Neural cell (in vitro differentiated cells): Measurements from ENCODE around the gene SPAG16. TPM values are rescaled to one million over a fixed set of nuclear protein-coding genes. Genes with fewer than 3 reads are reported as not detected.

Experiments
- H2AFZ ChIP-seq: fragments of 200-600, 300-800 bp; sonication (generic), shearing (Covaris generic); 2 replicates; pipeline ENCODE4 v1.6.0; 2014; ENCODE audit warnings: low read depth, mild to moderate bottlenecking, antibody characterized with exemption, low read length, moderate library complexity
- H3F3A ChIP-seq: fragments of 200-600 bp; shearing (Covaris generic); 2 replicates; pipeline ENCODE4 v1.6.1; 2016; ENCODE audit warnings: mild to moderate bottlenecking, moderate library complexity, mixed read lengths, antibody characterized with exemption, low read length; ENCODE audit not compliant: insufficient read depth, poor library complexity, severe bottlenecking
- H3K27ac ChIP-seq: fragments of 200-600, 300-800 bp; sonication (generic), shearing (Covaris generic); 2 replicates; pipeline ENCODE4 v1.5.1; 2014; ENCODE audit warnings: mild to moderate bottlenecking, low read length, moderate library complexity
- H3K27me3 ChIP-seq: fragments of 300-800, 200-600 bp; sonication (generic), shearing (Covaris generic); 2 replicates; pipeline ENCODE4 v1.6.0; 2014; ENCODE audit warnings: mild to moderate bottlenecking, low read depth, low read length, moderate library complexity; ENCODE audit not compliant: insufficient read depth
- H3K36me3 ChIP-seq: fragments of 300-800, 200-600 bp; sonication (generic), shearing (Covaris generic); 2 replicates; pipeline ENCODE4 v1.5.1; 2014; ENCODE audit warnings: mild to moderate bottlenecking, antibody characterized with exemption, low read length, moderate library complexity; ENCODE audit not compliant: insufficient read depth
- H3K4me2 ChIP-seq: fragments of 300-800, 200-600 bp; sonication (generic), shearing (Covaris generic); 2 replicates; pipeline ENCODE4 v1.6.0; 2014; ENCODE audit warnings: mild to moderate bottlenecking, low read length
- H3K4me3 ChIP-seq: fragments of 300-800, 200-600 bp; sonication (generic), shearing (Covaris generic); 2 replicates; pipeline ENCODE4 v1.5.1; 2014; ENCODE audit warnings: mild to moderate bottlenecking, low read length, moderate library complexity
- H3K79me2 ChIP-seq: fragments of 200-600 bp; shearing (Covaris generic); replicated peaks from 2 replicates; pipeline ENCODE4 v1.6.0; 2014; ENCODE audit warnings: mild to moderate bottlenecking, low read length, moderate library complexity; ENCODE audit not compliant: insufficient read depth
- H3K9ac ChIP-seq: fragments of 300-800, 200-600 bp; sonication (generic), shearing (Covaris generic); 2 replicates; pipeline ENCODE4 v1.6.1; 2016; ENCODE audit warnings: mild to moderate bottlenecking, low read length, mixed read lengths
- H3K9me2 ChIP-seq: fragments of 200-600 bp; shearing (Covaris generic); 2 replicates; pipeline ENCODE4 v1.6.1; 2016; ENCODE audit warnings: mild to moderate bottlenecking, low read length, mixed read lengths; ENCODE audit not compliant: insufficient read depth
- H3K9me3 ChIP-seq: fragments of 200-600, 300-800 bp; sonication (generic), shearing (Covaris generic); 2 replicates; pipeline ENCODE4 v1.6.1; 2016; ENCODE audit warnings: mild to moderate bottlenecking, mixed run types, low read length, moderate library complexity, mixed read lengths
- H4K20me1 ChIP-seq: fragments of 200-600 bp; shearing (Covaris generic); 2 replicates; pipeline ENCODE4 v1.6.1; 2016; ENCODE audit warnings: mild to moderate bottlenecking, mixed run types; ENCODE audit not compliant: insufficient read depth
- EP300 ChIP-seq: fragments of 450-650 bp; conservative IDR thresholded peaks from 2 replicates; pipeline ENCODE4 v1.6.1; 2014; ENCODE audit warnings: antibody characterized with exemption, mild to moderate bottlenecking, moderate library complexity; ENCODE audit not compliant: poor library complexity, severe bottlenecking
- EZH2 ChIP-seq: fragments of 200-600, 300-800 bp; shearing (Covaris generic), sonication (generic); IDR thresholded peaks from 2 replicates; pipeline ENCODE4 v1.6.1; 2014; ENCODE audit warnings: antibody characterized with exemption, low read length, borderline replicate concordance, mild to moderate bottlenecking; ENCODE audit not compliant: insufficient read depth, poor library complexity, severe bottlenecking
- MXI1 ChIP-seq: fragments of 450-650 bp; conservative IDR thresholded peaks from 2 replicates; pipeline ENCODE4 v1.6.1; 2014; ENCODE audit warnings: antibody characterized with exemption, mild to moderate bottlenecking; ENCODE audit not compliant: poor library complexity, severe bottlenecking
- POLR2AphosphoS5 ChIP-seq: IDR thresholded peaks from 2 replicates; pipeline ENCODE4 v1.6.1; 2012
- RAD21 ChIP-seq: fragments of 450-650 bp; conservative IDR thresholded peaks from 2 replicates; pipeline ENCODE4 v1.6.1; 2014; ENCODE audit warnings: antibody characterized with exemption, mild to moderate bottlenecking, moderate library complexity
- REST ChIP-seq: IDR thresholded peaks from 2 replicates; pipeline ENCODE4 v1.6.1; 2012; ENCODE audit warnings: borderline replicate concordance
- SMC3 ChIP-seq: fragments of 450-650 bp; conservative IDR thresholded peaks from 2 replicates; pipeline ENCODE4 v1.6.1; 2014; ENCODE audit warnings: antibody characterized with exemption, mild to moderate bottlenecking, moderate library complexity; ENCODE audit not compliant: poor library complexity
- TAF1 ChIP-seq: IDR thresholded peaks from 2 replicates; pipeline ENCODE4 v1.6.1; 2012; ENCODE audit warnings: low read depth
- polyA plus RNA-seq: library from polyadenylated mRNA; depleted of rRNA; stranded (reverse); fragments of >200 nt; gene quantifications from 2 replicates; pipeline ENCODE4 v1.2.3, GENCODE V29; 2014
- TF ChIP-seq, protein P1 (sequence below): fragments of 450-650 bp; IDR thresholded peaks from 2 replicates; pipeline ENCODE4 v1.5.1; 2014; ENCODE audit warnings: antibody characterized with exemption, mild to moderate bottlenecking, moderate library complexity; ENCODE audit not compliant: poor library complexity, severe bottlenecking

The SPAG16 gene
- polyA plus RNA-seq, 1 donor from 2014 or later: 75.4 TPM

GRCh38 chr2:214196260-214196659, 912.0 kb downstream of the SPAG16 start:
- no peak overlapping the region for H3K27ac ChIP-seq
- no peak overlapping the region for H2AFZ ChIP-seq
- H3K4me3 ChIP-seq: no peak overlapping the region
- TF ChIP-seq POLR2AphosphoS5 (no peak), EZH2 (no peak), EP300 (no peak), SMC3 (no peak), TAF1 (no peak), RAD21 (no peak), REST (no peak), MXI1 (no peak)
- TF ChIP-seq, protein P1, sequence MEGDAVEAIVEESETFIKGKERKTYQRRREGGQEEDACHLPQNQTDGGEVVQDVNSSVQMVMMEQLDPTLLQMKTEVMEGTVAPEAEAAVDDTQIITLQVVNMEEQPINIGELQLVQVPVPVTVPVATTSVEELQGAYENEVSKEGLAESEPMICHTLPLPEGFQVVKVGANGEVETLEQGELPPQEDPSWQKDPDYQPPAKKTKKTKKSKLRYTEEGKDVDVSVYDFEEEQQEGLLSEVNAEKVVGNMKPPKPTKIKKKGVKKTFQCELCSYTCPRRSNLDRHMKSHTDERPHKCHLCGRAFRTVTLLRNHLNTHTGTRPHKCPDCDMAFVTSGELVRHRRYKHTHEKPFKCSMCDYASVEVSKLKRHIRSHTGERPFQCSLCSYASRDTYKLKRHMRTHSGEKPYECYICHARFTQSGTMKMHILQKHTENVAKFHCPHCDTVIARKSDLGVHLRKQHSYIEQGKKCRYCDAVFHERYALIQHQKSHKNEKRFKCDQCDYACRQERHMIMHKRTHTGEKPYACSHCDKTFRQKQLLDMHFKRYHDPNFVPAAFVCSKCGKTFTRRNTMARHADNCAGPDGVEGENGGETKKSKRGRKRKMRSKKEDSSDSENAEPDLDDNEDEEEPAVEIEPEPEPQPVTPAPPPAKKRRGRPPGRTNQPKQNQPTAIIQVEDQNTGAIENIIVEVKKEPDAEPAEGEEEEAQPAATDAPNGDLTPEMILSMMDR: no peak
- no peaks in the 10 kb centered on the region for H4K20me1 ChIP-seq
- no peaks in the 10 kb centered on the region for H3K79me2 ChIP-seq
- H3K27me3 ChIP-seq: no peaks in the 10 kb centered on the region
- no peaks in the 10 kb centered on the region for H3F3A ChIP-seq
- H3K36me3 ChIP-seq: no peaks in the 10 kb centered on the region
- no peak overlapping the region for H3K4me2 ChIP-seq
- H3K9me2 ChIP-seq: no peaks in the 10 kb centered on the region
- H3K9ac ChIP-seq: no peak overlapping the region
- no peaks in the 10 kb centered on the region for H3K9me3 ChIP-seq

GRCh38 chr2:214201892-214202291, 917.6 kb downstream of the SPAG16 start:
- Histone ChIP-seq H3K27ac (no peak overlapping the region), H3K4me2 (no peak overlapping the region), H3K4me3 (no peak overlapping the region), H3K9ac (no peak overlapping the region), H2AFZ (no peak overlapping the region), H3K9me3 (no peaks in the 10 kb centered on the region), H3K36me3 (no peaks in the 10 kb centered on the region), H3K9me2 (no peaks in the 10 kb centered on the region), H4K20me1 (no peaks in the 10 kb centered on the region), H3F3A (no peaks in the 10 kb centered on the region), H3K79me2 (no peaks in the 10 kb centered on the region), H3K27me3 (no peaks in the 10 kb centered on the region)
- TF ChIP-seq REST: no peak
- TF ChIP-seq EZH2: no peak
- no peak for TF ChIP-seq TAF1
- no peak for TF ChIP-seq SMC3
- TF ChIP-seq MXI1: no peak
- no peak for TF ChIP-seq RAD21
